Activated CD8-positive, alpha-beta memory T cell treated with anti-CD3 and anti-CD28 coated beads for 1 hour (primary cell): ENCODE data around the gene TFDP2.
"Not testable (repeated sequence)": the region's sequence is repeated elsewhere in the genome, so short reads cannot be mapped to it uniquely, and the experiment has no call there.

Source experiments
- DNase-seq, 2 donors: peaks; one replicate each; pipeline ENCODE4 v3.0.0-alpha.2; 2020; ENCODE audit warnings: low read depth in 1 of 2; ENCODE audit errors: extremely low read depth in 1 of 2

TFDP2 gene

DNA sequence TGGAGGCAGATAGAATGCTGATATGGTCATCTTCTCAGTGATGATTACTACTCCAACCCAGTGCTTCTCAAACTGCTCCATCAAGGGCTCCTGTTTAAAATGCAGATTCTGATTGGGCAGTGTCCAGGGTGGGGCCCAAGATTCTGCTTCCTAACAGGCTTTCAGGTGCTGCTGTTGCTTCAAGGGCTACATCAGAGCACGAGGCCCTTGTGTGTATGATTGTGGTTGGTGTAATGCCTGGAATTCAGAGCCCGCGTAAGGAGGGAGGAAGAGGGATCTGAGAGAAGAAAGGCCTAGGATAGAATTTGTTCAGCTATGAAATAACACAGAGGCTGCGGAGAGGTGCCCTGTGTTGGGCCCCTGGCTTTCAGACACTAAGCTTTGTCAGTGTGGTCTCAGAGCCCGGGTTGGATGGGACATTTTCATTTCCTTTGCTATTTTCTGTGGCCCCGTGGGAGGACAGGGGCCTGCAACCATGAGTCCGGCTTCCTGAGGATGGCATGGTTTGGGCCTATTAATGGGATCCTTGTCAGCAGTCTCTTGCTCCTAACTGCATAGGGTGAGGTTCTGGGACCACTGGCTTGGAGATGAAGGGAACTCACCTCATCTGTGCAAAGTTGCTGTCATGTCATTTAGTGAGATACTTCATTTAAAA is 219.9 kb downstream of the TFDP2 start:
- DNase-seq, result no peak

GRCh38 chr3:141928631-141929270 is 220.6 kb downstream of the TFDP2 start:
- DNase-seq, result no peak

- no peak for DNase-seq
Measured at GRCh38 chr3:141926929-141927328, 222.4 kb downstream of the TFDP2 start.

- not testable (repeated sequence) for DNase-seq
Measured at GRCh38 chr3:141925677-141926076, 223.7 kb downstream of the TFDP2 start.

GRCh38 chr3:141921316-141921715 is 228.0 kb downstream of the TFDP2 start:
- no peak for DNase-seq

DNA sequence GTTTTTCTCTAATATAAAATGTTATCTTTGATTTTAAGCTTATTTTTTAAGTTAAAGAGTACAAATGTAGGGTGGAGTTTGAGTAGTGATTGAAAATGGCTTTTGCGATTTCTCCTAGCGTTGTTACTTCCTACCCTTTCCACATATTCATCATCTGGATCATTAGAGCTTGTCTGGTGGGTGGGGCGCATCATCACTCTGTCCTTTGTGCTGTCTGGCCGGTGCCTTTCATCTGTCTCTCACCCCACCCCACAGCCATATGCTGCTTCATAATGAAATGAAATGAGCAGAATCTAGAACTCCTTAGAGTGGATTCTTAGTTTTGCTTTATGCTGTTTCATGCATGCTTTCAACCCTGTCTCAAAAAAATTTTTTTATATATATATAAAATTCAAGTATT is 228.6 kb downstream of the TFDP2 start:
- no peak for DNase-seq

DNA sequence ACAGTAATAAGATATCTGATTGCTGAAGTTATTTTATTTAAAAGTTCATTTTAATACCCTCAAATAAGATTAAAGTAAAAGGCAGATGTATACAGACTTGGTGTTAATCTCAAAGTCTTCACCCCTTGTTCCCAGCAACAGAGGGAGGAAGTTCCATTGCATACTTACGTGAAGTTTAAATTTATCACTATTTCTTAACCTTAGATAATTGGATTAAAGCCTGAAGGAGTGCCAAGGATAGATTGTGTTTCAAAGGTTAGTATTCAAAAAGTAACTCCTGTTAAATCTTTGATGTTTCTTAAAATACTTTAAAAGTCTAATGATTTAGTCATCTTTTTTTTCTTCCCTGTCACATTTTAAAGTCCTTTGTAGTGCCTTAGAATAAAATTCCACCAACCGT is 233.6 kb downstream of the TFDP2 start:
- no peak for DNase-seq

- DNase-seq, result no peak
Measured at GRCh38 chr3:141915016-141915415, 234.3 kb downstream of the TFDP2 start.

- no peak for DNase-seq
Measured at GRCh38 chr3:141914311-141914710, 235.0 kb downstream of the TFDP2 start.

GRCh38 chr3:141913150-141913811 is 236.1 kb downstream of the TFDP2 start:
- no peak for DNase-seq

DNA sequence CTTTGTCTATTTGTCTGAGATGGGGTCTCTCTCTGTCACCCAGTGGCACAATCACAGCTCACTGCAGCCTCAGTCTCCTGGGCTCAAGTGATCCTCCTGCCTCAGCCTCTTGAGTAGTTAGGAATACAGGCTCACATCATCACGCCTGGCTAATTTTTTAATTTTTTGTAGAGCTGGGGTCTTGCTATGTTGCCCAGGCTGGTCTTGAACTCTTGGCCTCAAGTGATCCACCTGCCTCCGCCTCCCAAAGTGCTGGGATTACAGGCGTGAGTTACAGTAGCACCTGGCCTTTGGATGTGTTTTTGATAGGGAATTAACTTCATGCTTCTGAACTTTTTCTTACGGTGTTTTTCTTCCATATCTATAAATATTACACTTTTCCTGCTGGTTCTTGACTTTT is 239.4 kb downstream of the TFDP2 start:
- not testable (repeated sequence) for DNase-seq

DNA sequence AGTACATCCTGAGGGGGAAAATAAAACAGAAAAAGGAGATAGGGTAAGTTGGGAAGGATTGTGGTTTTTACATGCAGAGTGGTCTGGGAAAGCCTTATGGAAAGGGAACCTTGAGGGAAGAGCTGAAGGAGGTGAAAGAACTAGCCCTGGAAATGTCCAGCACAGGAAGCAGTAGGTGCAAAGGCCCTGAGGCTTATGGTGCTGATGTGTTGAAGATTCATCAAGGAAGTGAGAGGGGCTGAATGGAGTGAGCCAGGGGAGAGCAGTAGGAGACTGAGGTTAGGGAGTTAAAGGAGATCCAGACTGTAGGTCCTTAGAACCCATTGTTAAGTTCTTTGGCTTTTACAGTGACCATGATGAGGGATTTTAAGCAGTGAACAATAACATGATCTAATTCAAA is 239.9 kb downstream of the TFDP2 start:
- DNase-seq, result no peak

GRCh38 chr3:141905129-141905528 is 244.2 kb downstream of the TFDP2 start:
- DNase-seq, result no peak

GRCh38 chr3:141904203-141904602 is 245.1 kb downstream of the TFDP2 start:
- DNase-seq, result no peak

GRCh38 chr3:141901914-141902313 is 247.4 kb downstream of the TFDP2 start:
- no peak for DNase-seq

DNA sequence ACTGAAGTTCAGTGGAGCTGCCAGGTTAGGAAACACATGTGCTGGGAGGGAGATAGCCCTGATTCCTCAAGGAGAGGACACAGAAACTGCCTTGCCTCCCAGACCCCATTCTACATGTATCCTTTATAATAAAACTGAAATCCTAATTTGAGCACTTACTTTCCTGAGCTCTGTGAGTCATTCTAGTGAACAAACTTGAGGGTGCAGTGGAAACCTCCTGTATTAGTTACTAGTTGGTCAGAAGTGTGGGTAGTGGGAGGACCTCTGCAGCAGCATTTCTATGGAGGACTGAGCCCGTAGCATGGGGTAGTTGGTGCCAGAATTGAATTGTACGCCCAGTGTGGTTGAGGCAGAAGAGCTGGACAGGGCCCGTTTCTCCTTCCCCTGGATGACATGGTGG is 249.0 kb downstream of the TFDP2 start:
- no peak for DNase-seq

GRCh38 chr3:141898908-141899307 is 250.4 kb downstream of the TFDP2 start:
- no peak for DNase-seq

- DNase-seq, result no peak
Measured at GRCh38 chr3:141895731-141896130, 253.6 kb downstream of the TFDP2 start.

DNA sequence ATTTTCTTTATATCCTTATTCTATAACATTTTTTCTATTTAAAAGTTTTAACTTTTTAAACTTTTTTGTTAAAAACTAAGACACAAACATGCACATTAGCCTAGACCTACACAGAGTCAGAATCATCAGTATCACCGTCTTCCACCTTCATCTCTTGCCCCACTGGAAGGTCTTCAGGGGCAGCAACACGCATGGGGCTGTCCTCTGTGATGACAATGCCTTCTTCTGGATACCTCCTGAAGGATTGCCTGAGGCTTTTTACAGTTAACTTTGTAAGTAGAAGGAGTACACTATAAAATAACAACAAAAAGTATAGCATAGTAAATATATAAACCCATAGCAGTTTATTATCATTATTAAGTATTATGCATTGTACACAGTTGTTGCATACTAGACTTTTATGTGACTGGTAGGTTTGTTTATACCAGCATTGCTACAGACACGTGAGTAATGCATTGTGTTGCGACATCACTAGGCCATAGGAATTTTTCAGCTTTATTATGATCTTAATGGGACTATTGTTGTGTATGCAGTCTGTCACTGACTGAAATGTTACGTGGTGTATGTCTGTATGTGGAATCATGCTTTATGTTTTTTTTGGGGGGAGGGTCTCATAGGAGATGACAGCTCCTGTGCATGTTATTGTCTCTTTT is 254.7 kb downstream of the TFDP2 start:
- DNase-seq, result no peak
